Ascending aorta (tissue), 2 donors: Measurements from ENCODE around the gene NOX1. TPM values are rescaled to one million over a fixed set of nuclear protein-coding genes. Genes with fewer than 3 reads are reported as not detected.

Source experiments
- DNase-seq, 2 donors: peaks; one replicate each; pipeline ENCODE4 v3.0.0-alpha.2; 2019; ENCODE audit warnings: low spot score in 2 of 2
- H3K27ac ChIP-seq, 2 donors: fragments of 200-600 bp; sonication (generic); one replicate each; pipeline ENCODE4 v1.5.1; 2016 to 2017; ENCODE audit warnings: mild to moderate bottlenecking in 1 of 2
- H3K27me3 ChIP-seq: fragments of 200-600 bp; sonication (generic); one replicate; pipeline ENCODE4 v1.5.1; 2017
- H3K36me3 ChIP-seq, 2 donors: fragments of 200-600 bp; sonication (generic); one replicate each; pipeline ENCODE4 v1.5.1; 2016
- H3K4me1 ChIP-seq, 2 donors: fragments of 200-600 bp; sonication (generic); one replicate each; pipeline ENCODE4 v1.5.1; 2016 to 2017; ENCODE audit warnings: mild to moderate bottlenecking in 1 of 2
- H3K4me3 ChIP-seq, 2 donors: fragments of 200-600 bp; sonication (generic); one replicate each; pipeline ENCODE4 v1.5.1; 2016 to 2017; ENCODE audit warnings: mild to moderate bottlenecking in 1 of 2
- H3K9me3 ChIP-seq, 2 donors: fragments of 200-600 bp; sonication (generic); one replicate each; pipeline ENCODE4 v1.5.1; 2016
- CTCF ChIP-seq, 3 experiments: fragments of 200-600 bp in 2 of 3; fragments of 450-650 bp in 1 of 3; sonication (generic) in 2 of 3; IDR thresholded peaks; one replicate each; pipeline ENCODE4 v1.5.1; 2016 to 2019; ENCODE audit warnings: antibody characterized with exemption in 3 of 3, mild to moderate bottlenecking in 1 of 3, moderate library complexity in 1 of 3
- intact Hi-C: fragments of 100-400 bp; cut with DNase I; formaldehyde crosslinking; loops from one replicate; pipeline ENCODE4 v1.15.1; 2023
- total RNA-seq: library from RNA; depleted of rRNA; stranded (reverse); fragments of >200 nt; gene quantifications from one replicate; pipeline ENCODE4 v1.1.0, GENCODE V29; 2016

The NOX1 gene
- total RNA-seq, 1 donor from 2014 or later: not detected

DNA sequence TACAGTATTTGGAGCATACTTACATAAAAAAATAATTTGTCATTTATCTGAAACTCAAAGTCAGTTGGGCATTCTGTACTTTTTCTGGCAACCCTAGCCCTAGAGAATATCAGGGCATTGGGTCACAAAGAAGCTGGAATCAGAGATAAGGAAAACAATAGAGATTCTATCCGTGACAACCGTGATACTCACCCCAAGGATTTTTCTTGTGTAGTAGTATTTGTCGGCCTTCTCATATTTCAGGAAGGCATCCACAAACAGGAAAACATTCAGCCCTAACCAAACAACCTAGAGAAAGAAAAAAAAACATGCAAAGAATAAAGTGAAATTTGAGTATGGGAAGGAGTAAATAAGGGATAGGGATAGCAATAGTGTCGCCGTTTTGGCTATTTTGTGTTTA, 3.6 kb downstream of the NOX1 start:
- no peak for TF ChIP-seq CTCF (IDR thresholded peaks at IDR 0.05)
- Histone ChIP-seq H3K27ac (no peak overlapping the region), H3K4me1 (no peaks in the 10 kb centered on the region), H3K9me3 (no peaks in the 10 kb centered on the region), H3K27me3 (no peaks in the 10 kb centered on the region), H3K36me3 (no peaks in the 10 kb centered on the region), H3K4me3 (no peak overlapping the region)
- intact Hi-C loops: no loop called here
- DNase-seq: no peak

- no peak for TF ChIP-seq CTCF (IDR thresholded peaks at IDR 0.05)
Observed at GRCh38 chrX:100868273-100868672, 5.9 kb downstream of the NOX1 start.

GRCh38 chrX:100864657-100865391, 9.3 kb downstream of the NOX1 start:
- no peaks in the 10 kb centered on the region for H3K9me3 ChIP-seq
- intact Hi-C loops: no loop called here
- H3K27me3 ChIP-seq: no peaks in the 10 kb centered on the region
- H3K27ac ChIP-seq: no peak overlapping the region
- DNase-seq: no peak
- no peak overlapping the region for H3K4me3 ChIP-seq
- no peaks in the 10 kb centered on the region for H3K4me1 ChIP-seq
- TF ChIP-seq CTCF (IDR thresholded peaks at IDR 0.05): no peak
- no peaks in the 10 kb centered on the region for H3K36me3 ChIP-seq

More at GRCh38 chrX:100868273-100868672, 5.9 kb downstream of the NOX1 start:
- no peaks in the 10 kb centered on the region for H3K9me3 ChIP-seq
- no peaks in the 10 kb centered on the region for H3K36me3 ChIP-seq
- no peak overlapping the region for H3K27ac ChIP-seq
- H3K4me3 ChIP-seq: no peak overlapping the region
- no peak for DNase-seq
- intact Hi-C loops: no loop called here
- H3K27me3 ChIP-seq: no peaks in the 10 kb centered on the region
- H3K4me1 ChIP-seq: no peaks in the 10 kb centered on the region

GRCh38 chrX:100863326-100863864, 10.8 kb downstream of the NOX1 start:
- H3K4me3 ChIP-seq: no peak overlapping the region
- no peaks in the 10 kb centered on the region for H3K36me3 ChIP-seq
- no peak overlapping the region for H3K27ac ChIP-seq
- no peaks in the 10 kb centered on the region for H3K4me1 ChIP-seq
- H3K9me3 ChIP-seq: no peaks in the 10 kb centered on the region
- H3K27me3 ChIP-seq: no peaks in the 10 kb centered on the region
- no peak for TF ChIP-seq CTCF (IDR thresholded peaks at IDR 0.05)
- no peak for DNase-seq
- intact Hi-C loops: no loop called here

DNA sequence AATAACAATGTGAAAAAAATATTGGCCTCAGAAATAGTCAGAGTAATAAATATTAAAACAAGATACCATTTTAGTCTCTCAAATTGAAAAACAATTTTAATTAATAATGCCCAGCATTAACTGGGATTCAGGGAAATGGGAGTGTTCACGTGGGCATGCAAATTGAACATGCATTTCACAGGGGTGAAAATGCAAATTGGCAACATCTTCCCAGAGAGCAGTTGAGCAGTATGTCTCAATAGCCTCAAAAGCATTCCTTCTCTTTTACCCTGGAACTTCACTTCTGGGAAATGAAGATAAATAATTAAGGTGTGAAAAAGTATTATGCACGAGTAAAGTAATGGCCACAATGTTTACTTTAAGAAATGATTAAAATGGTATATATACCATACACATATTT, 21.3 kb downstream of the NOX1 start:
- H3K27ac ChIP-seq: no peak overlapping the region
- H3K27me3 ChIP-seq: no peaks in the 10 kb centered on the region
- no peak overlapping the region for H3K4me3 ChIP-seq
- no peak for TF ChIP-seq CTCF (IDR thresholded peaks at IDR 0.05)
- DNase-seq: no peak
- peaks cover 0 to 4% of the 10 kb centered on the region in 2 donors for H3K9me3 ChIP-seq
- no peaks in the 10 kb centered on the region for H3K36me3 ChIP-seq
- intact Hi-C loops: no loop called here
- H3K4me1 ChIP-seq: no peaks in the 10 kb centered on the region
